Ramos (cell line): ENCODE results near the gene COG2.
"Not testable (repeated sequence)": the region's sequence is repeated elsewhere in the genome, so short reads cannot be mapped to it uniquely, and the experiment has no call there.

Experiments
- in situ Hi-C: fragments of 300-500 bp; cut with MboI; formaldehyde crosslinking; loops from one replicate; pipeline ENCODE4 v1.14.3; 2022; ENCODE audit warnings: low sequenced_read_pairs; ENCODE audit not compliant: unreplicated experiment

The COG2 gene

DNA sequence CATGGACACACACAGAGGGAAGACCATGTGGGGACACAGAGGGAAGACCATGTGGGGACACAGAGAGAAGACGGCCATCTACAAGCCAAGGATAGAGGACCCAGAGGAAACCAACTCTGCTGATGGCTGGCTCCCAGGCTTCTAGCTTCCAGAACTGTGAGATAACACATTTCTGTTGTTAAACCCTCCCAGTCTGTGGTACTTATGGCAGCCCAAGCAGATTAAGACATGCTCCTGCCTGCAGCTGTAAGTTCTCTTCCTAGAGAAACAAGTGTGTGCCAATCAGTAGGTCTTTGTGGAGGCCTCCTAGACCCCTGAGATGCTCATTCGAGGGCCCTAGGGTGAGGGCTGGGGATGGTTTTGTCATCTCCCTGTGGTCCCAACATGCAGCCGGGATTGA, 69.0 kb downstream of the COG2 start:
- in situ Hi-C loops = no loop called here

DNA sequence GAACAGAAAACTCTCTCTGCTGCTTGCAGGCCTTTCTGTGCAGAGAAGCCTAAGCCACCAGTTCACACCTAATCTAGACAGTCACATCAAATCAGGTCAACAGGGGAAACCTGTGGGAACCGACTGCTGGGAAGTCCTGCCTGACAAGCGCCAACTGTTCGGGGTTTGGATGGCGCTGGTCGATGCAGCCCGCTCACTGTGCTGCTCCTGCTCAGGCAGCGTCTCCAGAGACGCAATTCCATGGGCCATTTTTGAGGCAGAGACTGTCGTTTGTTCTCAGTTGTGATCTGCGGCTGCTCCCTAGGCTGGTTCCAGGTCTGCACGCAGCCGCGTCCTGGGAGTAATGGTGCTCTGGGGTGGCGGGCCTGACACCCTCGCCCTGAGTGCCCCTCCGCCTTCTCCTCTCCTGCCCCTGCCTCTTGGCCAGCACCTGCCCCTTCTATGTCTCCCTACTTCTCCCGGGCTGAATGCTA, 70.2 kb downstream of the COG2 start:
- in situ Hi-C loops = no loop called here

DNA sequence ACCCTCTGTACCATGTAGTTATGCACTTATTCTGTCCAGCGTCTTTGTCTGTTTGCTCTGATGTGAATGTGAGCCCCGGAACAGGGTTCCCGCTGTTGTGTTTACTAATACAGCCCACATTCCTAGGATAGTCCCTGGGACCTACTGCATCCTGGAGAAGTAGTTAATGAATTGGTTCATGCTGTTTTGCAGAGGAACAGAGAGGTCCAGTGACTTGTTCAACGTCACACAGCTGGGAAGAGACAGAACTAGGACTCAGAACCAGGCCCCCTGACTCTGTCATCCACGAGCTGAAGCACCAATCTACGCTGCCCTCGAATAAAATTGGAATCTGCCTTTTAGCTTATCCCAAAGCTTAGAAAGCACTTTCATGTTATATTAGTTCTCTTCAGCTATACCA, 70.9 kb downstream of the COG2 start:
- in situ Hi-C loops = no loop called here

DNA sequence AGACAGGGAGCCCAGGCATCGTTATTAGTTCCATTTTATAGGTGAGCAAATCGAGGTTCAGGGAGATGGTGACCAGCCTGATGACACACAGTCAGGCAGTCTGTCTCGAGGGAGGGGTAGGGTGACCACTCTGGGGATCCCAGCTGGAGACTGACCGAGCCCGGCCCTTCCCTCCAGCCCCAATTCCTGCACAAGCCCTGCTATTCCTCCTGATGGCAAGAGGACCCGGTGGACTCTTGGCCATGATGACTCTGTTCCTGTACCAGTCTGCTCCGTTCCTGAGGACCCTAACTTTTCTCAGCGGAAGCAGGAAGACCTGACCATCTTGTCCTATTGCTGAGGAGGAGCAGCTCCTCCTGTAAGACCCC, 71.2 kb downstream of the COG2 start:
- in situ Hi-C loops = no loop called here

DNA sequence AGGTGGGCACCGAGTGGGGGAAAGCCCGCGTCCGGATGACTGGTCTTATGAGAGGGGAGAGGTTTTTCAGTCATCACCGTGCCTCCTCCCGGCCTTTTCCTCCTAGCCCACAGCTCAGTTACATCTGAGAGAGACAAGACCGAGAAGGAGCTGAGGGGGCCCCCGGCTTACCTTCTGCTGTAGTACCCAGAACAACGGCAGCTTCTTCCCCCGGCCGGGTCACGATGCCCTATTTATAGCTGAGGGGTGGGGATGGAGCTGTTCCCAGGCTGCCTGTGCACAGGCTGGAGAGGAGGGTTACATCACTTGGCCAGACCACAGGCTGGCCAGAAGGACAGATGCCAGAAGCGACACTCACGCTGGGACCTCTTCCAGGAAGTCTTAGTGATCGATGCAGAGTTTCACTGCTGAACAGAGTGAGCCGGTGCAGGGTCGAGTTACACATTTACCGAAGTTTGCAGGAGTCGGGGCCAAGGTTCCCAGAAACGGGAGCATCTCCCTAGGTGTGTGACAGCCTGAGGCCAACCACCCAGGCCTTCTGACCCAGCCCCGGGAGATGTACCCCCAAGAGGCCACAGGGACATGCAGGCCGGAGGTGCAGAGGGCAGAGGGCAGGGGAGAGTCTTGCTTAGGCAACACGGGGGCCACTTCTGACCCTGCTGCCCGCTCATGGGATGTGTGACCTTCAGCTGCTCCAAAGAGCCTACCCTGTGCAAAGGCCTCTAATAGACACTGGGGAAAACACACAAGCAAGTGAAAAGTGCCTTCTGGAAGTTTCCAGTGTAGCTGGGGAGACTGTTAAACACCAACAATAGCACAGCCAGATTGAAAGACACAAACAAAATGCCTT, 71.9 kb downstream of the COG2 start, which contains the start of gene AGT:
Gene AGT, minus strand, starts transcription at position 208 of the 850 bp plus-strand sequence. CDS start 3,299 bp downstream, outside the sequence.
- in situ Hi-C loops = no loop called here

DNA sequence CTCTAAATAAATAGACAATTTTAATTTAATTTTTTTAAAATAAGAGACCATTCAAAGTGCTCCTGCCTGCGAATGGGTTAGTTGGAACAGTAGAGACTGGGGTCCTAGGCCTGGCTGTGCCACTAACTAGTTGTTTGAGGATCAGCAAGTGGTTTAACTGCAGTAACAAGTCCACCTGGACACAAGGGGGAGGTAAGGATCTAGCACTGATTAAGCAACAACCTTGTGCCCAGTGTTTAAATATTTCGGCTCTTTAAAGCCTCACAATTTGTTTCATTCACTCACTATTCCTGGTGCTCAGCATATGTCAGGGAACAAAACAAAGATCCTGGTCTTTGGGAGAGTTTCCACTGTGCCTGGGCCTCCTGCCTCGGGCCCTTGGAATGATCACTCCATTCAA, 73.2 kb downstream of the COG2 start:
- in situ Hi-C loops = no loop called here

DNA sequence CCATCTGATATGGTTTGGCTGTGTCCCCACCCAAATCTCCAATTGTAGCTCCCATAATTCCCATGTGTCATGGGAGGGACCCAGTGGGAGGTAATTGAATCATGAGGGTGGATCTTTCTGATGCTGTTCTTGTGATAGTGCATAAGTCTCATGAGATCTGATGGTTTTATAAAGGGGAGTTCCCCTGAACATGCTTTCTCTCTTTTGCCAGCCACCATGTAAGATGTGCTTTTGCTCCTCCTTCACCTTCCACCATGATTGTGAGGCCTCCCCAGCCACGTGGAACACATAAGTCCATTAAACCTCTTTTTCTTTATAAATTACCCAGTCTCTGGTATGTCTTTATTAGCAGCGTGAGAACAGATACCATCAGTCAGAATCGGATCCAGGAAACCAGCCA, 74.2 kb downstream of the COG2 start:
- in situ Hi-C loops = not testable (repeated sequence)

DNA sequence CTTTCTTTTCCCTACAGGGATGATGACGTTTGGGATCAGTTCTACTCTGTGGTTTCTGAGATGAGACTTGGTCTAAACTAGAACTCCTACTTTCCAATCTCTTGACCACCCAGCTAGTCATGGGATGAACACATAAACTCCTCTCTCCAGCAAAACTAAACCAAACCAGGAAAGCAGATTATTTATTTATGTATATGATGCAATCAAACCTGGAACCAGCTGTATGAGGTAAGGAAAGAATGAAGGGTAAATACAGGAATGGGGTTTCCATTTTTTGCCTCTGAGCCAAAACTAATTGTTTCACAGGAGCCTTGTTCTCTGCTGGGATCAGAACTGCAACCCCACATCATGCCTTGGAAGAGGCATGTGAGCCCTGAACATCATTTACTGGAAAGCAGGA, 75.0 kb downstream of the COG2 start:
- in situ Hi-C loops = no loop called here

DNA sequence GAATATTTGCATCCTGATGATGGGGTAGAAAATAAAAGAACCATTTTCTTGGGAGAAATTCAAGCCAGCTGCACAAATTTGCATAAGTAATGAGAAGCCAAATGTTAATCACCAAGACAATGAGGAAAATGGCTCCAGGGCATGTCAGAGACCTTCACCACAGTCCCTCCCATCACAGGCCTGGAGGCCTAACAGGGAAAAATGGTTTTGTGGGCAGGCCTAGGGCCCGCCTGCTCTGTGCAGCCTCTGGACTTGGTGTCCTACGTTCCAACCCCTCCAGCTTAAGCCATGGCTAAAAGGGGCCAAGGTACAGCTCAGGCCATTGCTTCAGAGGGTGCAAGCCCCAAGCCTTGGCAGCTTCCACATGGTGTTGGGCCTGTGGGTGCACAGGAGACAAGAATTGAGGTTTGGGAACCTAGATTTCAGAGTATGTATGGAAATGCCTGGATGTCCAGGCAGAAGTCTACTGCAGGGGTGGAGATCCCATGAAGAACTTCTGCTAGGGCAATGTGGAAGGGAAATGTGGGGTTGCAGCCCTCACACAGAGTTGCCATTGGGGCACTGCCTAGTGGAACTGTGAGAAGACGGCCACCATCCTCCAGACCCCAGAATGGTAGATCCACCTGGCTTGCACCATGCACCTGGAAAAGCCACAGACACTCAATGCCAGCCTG, 79.7 kb downstream of the COG2 start:
- in situ Hi-C loops = not testable (repeated sequence)

DNA sequence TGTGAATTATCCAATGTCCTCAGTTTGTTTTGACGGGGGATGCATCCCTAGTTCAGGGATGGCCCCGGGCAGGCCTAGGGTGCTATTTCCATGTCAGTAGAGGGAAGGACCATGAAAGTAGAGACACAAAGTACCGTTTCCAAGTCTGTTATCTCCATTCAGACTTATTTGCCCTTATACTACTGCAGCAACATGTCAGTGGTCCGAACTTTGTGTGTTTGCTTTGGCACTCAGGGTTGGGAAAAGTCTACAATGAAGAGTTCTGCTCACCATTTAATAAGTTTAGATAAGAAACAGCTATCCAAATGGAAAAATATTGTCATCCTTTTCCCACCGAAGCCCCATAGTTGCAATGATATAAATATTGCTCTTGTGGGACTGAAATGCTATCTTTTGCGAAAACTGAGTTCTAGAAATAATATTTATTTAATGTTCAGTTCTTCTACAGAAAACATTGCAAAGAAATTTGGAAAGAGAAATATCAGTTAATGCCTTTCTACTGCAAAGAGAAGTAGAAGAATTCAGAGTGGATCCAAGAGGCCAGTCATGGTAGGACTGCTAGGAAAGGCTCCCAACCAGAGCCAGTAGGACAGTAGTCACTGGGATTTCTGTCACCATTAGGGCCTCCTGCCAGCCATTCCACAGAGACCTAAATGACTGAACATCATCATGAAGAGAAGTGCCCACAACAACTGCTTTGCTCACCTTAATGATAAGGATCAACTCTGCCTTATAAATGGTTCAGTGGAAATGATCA, 83.2 kb downstream of the COG2 start:
- in situ Hi-C loops = no loop called here

DNA sequence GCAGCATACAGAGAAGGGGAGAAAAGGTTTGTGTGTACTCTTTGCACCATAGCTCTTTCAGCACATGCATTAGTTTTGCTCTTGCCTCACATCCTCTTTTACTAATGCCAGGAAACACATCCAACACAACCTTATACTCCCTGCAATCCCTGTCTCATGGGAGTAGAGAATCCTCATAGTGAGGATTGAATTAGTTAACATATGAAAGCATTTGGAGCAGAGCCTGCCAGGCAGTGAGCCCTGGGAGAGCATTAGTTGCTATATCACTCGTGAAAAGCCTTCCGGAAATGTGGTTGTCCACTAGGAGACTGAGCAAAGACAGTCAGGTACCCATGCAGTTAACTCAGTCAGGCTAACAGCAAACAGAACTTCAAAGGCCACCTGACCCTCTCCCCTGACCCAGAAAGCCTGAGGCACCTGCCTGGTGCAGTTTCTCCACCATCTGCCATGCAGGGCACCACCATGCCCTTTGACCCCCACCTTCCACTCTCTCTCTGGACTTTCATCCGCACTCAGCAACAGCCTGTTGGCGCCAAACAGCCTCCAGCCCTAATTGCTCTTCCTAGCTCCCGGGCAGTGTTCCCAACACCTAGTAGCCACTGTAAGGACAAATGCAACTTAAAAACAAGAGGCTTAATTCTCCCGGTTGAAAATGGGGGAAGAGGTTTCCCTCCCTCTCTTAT, 86.6 kb downstream of the COG2 start:
- in situ Hi-C loops = no loop called here

DNA sequence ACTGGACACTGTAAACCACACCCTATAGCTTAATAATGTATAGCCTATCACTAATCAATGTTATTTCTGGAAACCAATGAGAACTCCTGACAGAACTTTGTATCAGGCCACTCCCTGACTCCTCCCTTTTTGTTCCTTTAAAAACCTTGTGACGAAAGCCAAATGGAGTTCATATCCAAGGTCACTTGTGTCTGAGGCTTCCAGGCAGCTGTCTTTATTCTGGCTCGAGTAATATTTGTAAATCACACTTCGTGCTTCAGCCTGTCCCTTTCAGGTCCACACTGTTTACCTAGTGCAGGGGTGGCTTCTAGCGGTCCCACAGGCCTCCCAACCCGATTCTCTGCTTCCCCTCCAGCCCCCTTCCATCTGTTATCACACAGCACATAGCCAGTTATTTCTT, 88.7 kb downstream of the COG2 start:
- in situ Hi-C loops = no loop called here

DNA sequence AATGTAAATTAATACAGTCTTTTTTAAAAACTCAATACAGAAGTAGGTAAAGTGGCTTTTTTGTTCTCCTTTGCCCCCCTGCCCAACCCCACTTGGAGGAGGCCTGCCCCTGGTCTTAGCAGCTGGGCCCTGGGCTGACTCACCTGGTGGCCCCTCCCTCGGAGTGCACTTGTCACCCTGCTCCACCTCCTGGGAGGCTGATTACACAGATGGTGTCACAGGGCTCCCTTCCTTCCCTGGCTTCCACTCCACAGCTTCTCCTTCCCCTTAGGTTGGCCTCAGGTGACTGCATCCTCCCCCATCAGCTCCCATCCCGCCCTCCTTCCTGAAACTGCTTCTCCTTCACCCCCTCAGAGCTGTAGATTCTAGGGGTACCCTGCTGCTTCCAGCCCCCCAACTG, 93.2 kb downstream of the COG2 start:
- in situ Hi-C loops = no loop called here

DNA sequence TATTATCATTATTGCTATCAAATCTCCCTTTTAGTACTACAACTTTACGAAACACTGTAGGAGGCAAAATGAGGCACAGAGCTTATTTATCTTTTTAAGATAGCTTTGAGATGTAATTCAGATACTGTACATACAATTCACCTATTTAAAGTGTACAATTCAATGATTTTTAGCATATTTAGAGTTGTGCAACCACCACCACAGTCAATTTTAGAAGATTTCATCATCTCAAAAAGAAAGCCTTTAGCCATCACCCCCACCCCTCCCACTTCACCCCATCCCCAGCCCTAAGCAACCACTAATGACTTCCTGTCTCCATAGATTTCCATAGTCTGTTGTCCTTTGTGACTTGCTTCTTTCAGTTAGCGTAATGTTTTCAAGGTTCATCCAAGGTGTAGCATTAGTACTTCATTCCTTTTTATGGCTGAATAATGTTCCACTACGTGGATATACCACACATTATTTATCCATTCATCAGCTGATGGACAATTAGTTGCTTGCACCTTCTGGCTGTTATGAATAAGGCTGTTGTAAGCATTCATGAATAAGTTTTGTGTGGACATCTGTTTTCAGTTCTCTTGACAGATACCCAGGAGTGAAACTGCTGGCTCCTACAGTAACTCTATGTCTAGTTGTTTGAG, 95.5 kb downstream of the COG2 start:
- in situ Hi-C loops = no loop called here

DNA sequence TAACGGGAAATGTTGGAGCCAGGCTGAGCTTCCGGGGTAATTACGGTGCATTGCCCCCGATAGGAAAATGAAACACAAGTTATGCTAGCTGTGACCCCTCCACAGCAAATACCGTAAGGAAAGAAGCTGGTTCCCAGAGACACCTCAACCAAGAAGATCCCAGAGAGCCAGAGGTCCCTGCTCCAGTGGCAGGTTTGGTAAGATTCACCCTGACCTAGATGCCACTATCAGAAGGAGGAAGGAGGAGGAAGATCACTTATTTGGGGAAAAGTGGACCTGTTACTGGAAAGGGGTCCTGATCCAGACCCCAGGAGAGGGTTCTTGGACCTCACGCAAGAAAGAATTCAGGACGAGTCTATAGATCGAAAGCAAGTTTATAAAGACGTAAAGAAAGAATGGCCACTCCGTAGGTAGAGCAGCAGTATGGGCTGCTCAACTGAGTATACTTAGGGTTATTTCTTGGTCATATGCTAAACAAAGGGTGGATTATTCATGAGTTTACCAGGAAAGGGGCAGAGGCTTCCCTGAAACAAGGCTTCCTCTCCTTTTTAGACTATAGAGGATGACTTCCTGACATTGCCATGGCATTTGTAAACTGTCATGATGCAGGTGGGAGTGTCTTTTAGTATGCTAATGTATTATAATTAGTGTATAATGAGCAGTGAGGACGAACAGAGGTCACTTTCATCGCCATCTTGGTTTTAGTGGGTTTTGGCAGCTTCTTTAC, 97.4 kb downstream of the COG2 start:
- in situ Hi-C loops = no loop called here
